ENCODE results near the gene CHADL.
"Not testable (repeated sequence)": the region's sequence is repeated elsewhere in the genome, so short reads cannot be mapped to it uniquely, and the experiment has no call there.

The CHADL gene

GRCh38 chr22:41240377-41241132, at the start of gene CHADL:
TSS of gene CHADL (minus strand) at chr22:41240931. CDS start at chr22:41240881, 50 bp downstream.
- no peak for DNase-seq (ENCODE audit: low read depth, low spot score)

GRCh38 chr22:41289671-41290070, 48.9 kb upstream of the CHADL start:
- no peak for DNase-seq (ENCODE audit: low read depth, low spot score)

- no peak for DNase-seq (ENCODE audit: low read depth, low spot score)
Observed at GRCh38 chr22:41288245-41288946, 47.7 kb upstream of the CHADL start.

- peak; percentile 30 for DNase-seq (ENCODE audit: low read depth, low spot score)
Observed at GRCh38 chr22:41286639-41287091, 45.9 kb upstream of the CHADL start.

- DNase-seq (ENCODE audit: low read depth, low spot score): peak; percentile 98
Observed at GRCh38 chr22:41285820-41286638, 45.3 kb upstream of the CHADL start, which contains the start of gene RANGAP1. TSS of gene RANGAP1 (minus strand) at chr22:41286187. CDS start at chr22:41281044, 5,143 bp downstream.

GRCh38 chr22:41285441-41285819, 44.7 kb upstream of the CHADL start:
- peak; percentile 80 for DNase-seq (ENCODE audit: low read depth, low spot score)

- no peak for DNase-seq (ENCODE audit: low read depth, low spot score)
Observed at GRCh38 chr22:41284465-41284864, 43.7 kb upstream of the CHADL start.

GRCh38 chr22:41280854-41281253, 40.1 kb upstream of the CHADL start:
- DNase-seq (ENCODE audit: low read depth, low spot score): no peak

GRCh38 chr22:41280065-41280464, 39.3 kb upstream of the CHADL start:
- DNase-seq (ENCODE audit: low read depth, low spot score): no peak

GRCh38 chr22:41274856-41275255, 34.1 kb upstream of the CHADL start:
- no peak for DNase-seq (ENCODE audit: low read depth, low spot score)

GRCh38 chr22:41273128-41273527, 32.4 kb upstream of the CHADL start:
- no peak for DNase-seq (ENCODE audit: low read depth, low spot score)

GRCh38 chr22:41271787-41272186, 31.1 kb upstream of the CHADL start:
- no peak for DNase-seq (ENCODE audit: low read depth, low spot score)

GRCh38 chr22:41267958-41268357, 27.2 kb upstream of the CHADL start:
- DNase-seq (ENCODE audit: low read depth, low spot score): no peak

- DNase-seq (ENCODE audit: low read depth, low spot score): no peak
Observed at GRCh38 chr22:41264408-41264941, 23.7 kb upstream of the CHADL start.

GRCh38 chr22:41263704-41264103, 23.0 kb upstream of the CHADL start:
- DNase-seq (ENCODE audit: low read depth, low spot score): no peak

GRCh38 chr22:41262250-41262765, 21.6 kb upstream of the CHADL start:
- DNase-seq (ENCODE audit: low read depth, low spot score): no peak

- DNase-seq (ENCODE audit: low read depth, low spot score): no peak
Observed at GRCh38 chr22:41261541-41262249, 21.0 kb upstream of the CHADL start.

GRCh38 chr22:41260871-41261270, 20.1 kb upstream of the CHADL start:
- DNase-seq (ENCODE audit: low read depth, low spot score): no peak

- not testable (repeated sequence) for DNase-seq (ENCODE audit: low read depth, low spot score)
Observed at GRCh38 chr22:41259756-41260155, 19.0 kb upstream of the CHADL start.

GRCh38 chr22:41257696-41258095, 17.0 kb upstream of the CHADL start:
- DNase-seq (ENCODE audit: low read depth, low spot score): no peak

Measured in activated CD4-positive, CD25-positive, alpha-beta regulatory T cell treated with anti-CD3 and anti-CD28 coated beads, Interleukin-2, amount 50 U/mL, for 16 hours (primary cell).